A549 (cell line): ENCODE measurements around the gene TMEM250. TPM values are rescaled to one million over a fixed set of nuclear protein-coding genes. Genes with fewer than 3 reads are reported as not detected.
A peak's percentile ranks its signal among the peaks of the same experiment; 100 is the strongest.

Experiments
- ATAC-seq, 2 experiments: fragments of 200-7000 bp in 1 of 2; fragments of >200 bp in 1 of 2; cut with Nextera tagmentation in 1 of 2; cut with Tn5 transposase in 1 of 2; 3 replicates each; pipeline versions ENCODE4 v1.8.0 to v1.9.1; 2018 to 2020; ENCODE audit warnings: mild to moderate bottlenecking in 1 of 2, moderate library complexity in 1 of 2
- CTCF ChIA-PET: fragments of 300-600 bp; sonication (Branson Sonifier 250); formaldehyde crosslinking; extraction: SDS; loops from one replicate; lab custom pipeline; 2021; ENCODE audit warnings: antibody characterized with exemption, inconsistent platforms; lab: Yijun Ruan, JAX
- POLR2A ChIA-PET: fragments of 350-600 bp; formaldehyde crosslinking; extraction: SDS; loops from one replicate; lab custom pipeline; 2021; ENCODE audit warnings: antibody characterized with exemption, inconsistent platforms; lab: Yijun Ruan, JAX
- DNase-seq, 2 experiments: peaks; one replicate each; pipeline versions ENCODE4 v3.0.0 to v3.0.0-alpha.2; 2011 to 2016; ENCODE audit warnings: low read depth in 1 of 2, low spot score in 1 of 2
- FAIRE-seq: peaks from 2 replicates; lab custom pipeline; 2011; peaks lifted over from hg19 to GRCh38; lab: Jason Lieb, UNC
- H3K27ac ChIP-seq, 2 experiments: fragments of >200 bp; sonication (Bioruptor Twin); formaldehyde crosslinking; 3 replicates each; pipeline ENCODE4 v1.5.1; 2016 to 2017
- H3K4me1 ChIP-seq: fragments of >200 bp; sonication (Bioruptor Twin); formaldehyde crosslinking; 3 replicates; pipeline ENCODE4 v1.6.1; 2016
- H3K4me2 ChIP-seq: fragments of >200 bp; sonication (Bioruptor Twin); formaldehyde crosslinking; 3 replicates; pipeline ENCODE4 v1.6.1; 2016
- H3K4me3 ChIP-seq: fragments of >200 bp; sonication (Bioruptor Twin); formaldehyde crosslinking; 3 replicates; pipeline ENCODE4 v1.5.1; 2016
- H3K9me3 ChIP-seq: fragments of >200 bp; sonication (Bioruptor Twin); formaldehyde crosslinking; 3 replicates; pipeline ENCODE4 v1.6.1; 2016
- BCL3 ChIP-seq: fragments of >200 bp; sonication (Bioruptor Twin); formaldehyde crosslinking; IDR thresholded peaks from 3 replicates; pipeline ENCODE4 v1.6.1; 2016
- CBX8 ChIP-seq: fragments of 200-600 bp; sonication (generic); IDR thresholded peaks from 2 replicates; pipeline ENCODE4 v1.6.1; 2016
- CEBPB ChIP-seq, 2 experiments: fragments of >200 bp in 1 of 2; sonication (Bioruptor Twin) in 1 of 2; formaldehyde crosslinking in 1 of 2; IDR thresholded peaks; 2 replicates each; pipeline ENCODE4 v1.6.1; 2012 to 2016
- CTCF ChIP-seq: fragments of >200 bp; sonication (Bioruptor Twin); formaldehyde crosslinking; IDR thresholded peaks from 3 replicates; pipeline ENCODE4 v1.5.1; 2016
- EHF ChIP-seq: fragments of 250-450 bp; sonication (Bioruptor Pico); IDR thresholded peaks from 2 replicates; pipeline ENCODE4 v1.5.0; 2020; ENCODE audit warnings: mild to moderate bottlenecking
- EHMT2 ChIP-seq: fragments of 200-600 bp; sonication (generic); IDR thresholded peaks from 2 replicates; pipeline ENCODE4 v1.6.1; 2016; ENCODE audit warnings: antibody characterized with exemption, low read depth, mild to moderate bottlenecking, moderate library complexity
- FOSB ChIP-seq: fragments of 250-450 bp; sonication (Bioruptor Pico); IDR thresholded peaks from 2 replicates; pipeline ENCODE4 v1.5.0; 2020; ENCODE audit warnings: mild to moderate bottlenecking, moderate library complexity
- FOSL2 ChIP-seq, 2 experiments: fragments of 450-650 bp in 1 of 2; fragments of >200 bp in 1 of 2; sonication (Bioruptor Twin) in 1 of 2; formaldehyde crosslinking; IDR thresholded peaks; 2 replicates each; pipeline versions ENCODE4 v1.5.0 to v1.6.1; 2016 to 2020; ENCODE audit warnings: mild to moderate bottlenecking in 1 of 2, moderate library complexity in 1 of 2
- HDAC2 ChIP-seq: fragments of 200-600 bp; sonication (generic); IDR thresholded peaks from 2 replicates; pipeline ENCODE4 v1.6.1; 2016
- JUN ChIP-seq, 2 experiments: fragments of >200 bp; sonication (Bioruptor Twin); formaldehyde crosslinking; IDR thresholded peaks; 2 replicates in 1 of 2; 3 replicates in 1 of 2; pipeline ENCODE4 v1.6.1; 2016 to 2017
- JUNB ChIP-seq: fragments of >200 bp; sonication (Bioruptor Twin); formaldehyde crosslinking; IDR thresholded peaks from 2 replicates; pipeline ENCODE4 v1.6.1; 2016
- MAZ ChIP-seq: fragments of 150-350 bp; IDR thresholded peaks from 2 replicates; pipeline ENCODE4 v1.6.1; 2014; ENCODE audit warnings: antibody characterized with exemption, low read depth, low read length, borderline replicate concordance
- NPAS2 ChIP-seq: fragments of 250-450 bp; sonication (Bioruptor Pico); IDR thresholded peaks from 2 replicates; pipeline ENCODE4 v1.8.0; 2022; ENCODE audit warnings: mild to moderate bottlenecking, moderate library complexity, borderline replicate concordance
- PHF8 ChIP-seq: fragments of 200-600 bp; sonication (generic); IDR thresholded peaks from 2 replicates; pipeline ENCODE4 v1.6.1; 2016; ENCODE audit warnings: low read depth, mild to moderate bottlenecking, antibody characterized with exemption, moderate library complexity, borderline replicate concordance
- POLR2A ChIP-seq: IDR thresholded peaks from 2 replicates; pipeline ENCODE4 v1.6.1; 2012; ENCODE audit warnings: mild to moderate bottlenecking, low read length
- POLR2AphosphoS2 ChIP-seq: conservative IDR thresholded peaks from 2 replicates; pipeline ENCODE4 v1.6.1; 2012; ENCODE audit warnings: low read length, improper control_type of control experiment, inconsistent platforms
- RCOR1 ChIP-seq: fragments of 150-350 bp; IDR thresholded peaks from 2 replicates; pipeline ENCODE4 v1.6.1; 2014; ENCODE audit warnings: antibody characterized with exemption, low read length, low read depth
- RNF2 ChIP-seq: fragments of 200-600 bp; sonication (generic); IDR thresholded peaks from 2 replicates; pipeline ENCODE4 v1.6.1; 2016; ENCODE audit warnings: low read depth, mild to moderate bottlenecking, antibody characterized with exemption, moderate library complexity, borderline replicate concordance
- SMC3 ChIP-seq: fragments of >200 bp; sonication (Bioruptor Twin); formaldehyde crosslinking; IDR thresholded peaks from 3 replicates; pipeline ENCODE4 v1.6.1; 2018; ENCODE audit warnings: inconsistent platforms
- TP53 ChIP-seq: fragments of 250-450 bp; sonication (Bioruptor Pico); IDR thresholded peaks from 2 replicates; pipeline ENCODE4 v1.5.0; 2021; ENCODE audit warnings: mild to moderate bottlenecking, moderate library complexity
- ZC3H11A ChIP-seq: fragments of 450-650 bp; IDR thresholded peaks from 2 replicates; pipeline ENCODE4 v1.6.1; 2014; ENCODE audit warnings: antibody characterized with exemption, mild to moderate bottlenecking
- ZFP36 ChIP-seq: fragments of 450-650 bp; IDR thresholded peaks from 2 replicates; pipeline ENCODE4 v1.6.1; 2014; ENCODE audit warnings: borderline replicate concordance; ENCODE audit not compliant: partially characterized antibody
- whole genome bisulfite sequencing: methylation state at CpG from one replicate; pipeline ENCODE4 v1.1.6; 2017; ENCODE audit errors: missing lambda C conversion rate; 5-methylcytosine and 5-hydroxymethylcytosine counted together
- polyA plus RNA-seq, 4 experiments: library from polyadenylated mRNA; depleted of rRNA in 3 of 4; stranded (reverse); fragments of >200 nt; fragmentation: RNase III in 1 of 4; extraction: RNeasy Plus Mini Kit Qiagen cat#74134 plus additional on column Dnase treatment in 1 of 4; gene quantifications; 2 replicates in 3 of 4; 3 replicates in 1 of 4; pipeline ENCODE4 v1.2.3, GENCODE V29; 2011 to 2017
- TF ChIP-seq, protein P1 (sequence below): IDR thresholded peaks from 2 replicates; pipeline ENCODE4 v1.6.1; 2012
- TF ChIP-seq, protein P2 (sequence below): fragments of 200-600 bp; sonication (generic); IDR thresholded peaks from 2 replicates; pipeline ENCODE4 v1.6.1; 2016; ENCODE audit warnings: antibody characterized with exemption, mild to moderate bottlenecking, moderate library complexity
- TF ChIP-seq, protein P3 (sequence below): IDR thresholded peaks from 2 replicates; pipeline ENCODE4 v1.6.1; 2012; ENCODE audit warnings: low read depth, borderline replicate concordance

Gene TMEM250
- polyA plus RNA-seq, 2 of the 4 experiments (the other 2 are of a cell fraction): 13.0 to 35.2 TPM

- no peak for DNase-seq
- POLR2A ChIA-PET: no interaction called here
- CTCF ChIA-PET: interaction anchor here (0.6 kb wide), 1 partner anchor 116 kb away, joined by 3 read pairs; no protein-coding TSS in a partner anchor
- 5% methylated on average over 1 of the region's 1 CpG for WGBS
- Histone ChIP-seq H3K4me3 (no peak overlapping the region), H3K27ac (no peak overlapping the region), H3K4me2 (no peak overlapping the region), H3K9me3 (peaks cover 10% of the 10 kb centered on the region; the same call in 1 of the 3 replicates), H3K4me1 (no peaks in the 10 kb centered on the region)
- FAIRE-seq: no peak
- ATAC-seq: no peak
- TF ChIP-seq JUNB (no peak), TP53 (CRISPR knock-in tag) (no peak), EHF (CRISPR knock-in tag) (no peak), POLR2A (no peak), SMC3 (no peak), FOSL2 (IDR thresholded peaks at IDR 0.05) (no peak), FOSL2 (CRISPR knock-in tag; IDR thresholded peaks at IDR 0.05) (no peak), RCOR1 (no peak), RNF2 (no peak), CEBPB (IDR thresholded peaks at IDR 0.05) (no peak), MAZ (no peak), EHMT2 (no peak), FOSB (CRISPR knock-in tag) (no peak), PHF8 (no peak), CTCF (no peak)
- TF ChIP-seq, protein P1, sequence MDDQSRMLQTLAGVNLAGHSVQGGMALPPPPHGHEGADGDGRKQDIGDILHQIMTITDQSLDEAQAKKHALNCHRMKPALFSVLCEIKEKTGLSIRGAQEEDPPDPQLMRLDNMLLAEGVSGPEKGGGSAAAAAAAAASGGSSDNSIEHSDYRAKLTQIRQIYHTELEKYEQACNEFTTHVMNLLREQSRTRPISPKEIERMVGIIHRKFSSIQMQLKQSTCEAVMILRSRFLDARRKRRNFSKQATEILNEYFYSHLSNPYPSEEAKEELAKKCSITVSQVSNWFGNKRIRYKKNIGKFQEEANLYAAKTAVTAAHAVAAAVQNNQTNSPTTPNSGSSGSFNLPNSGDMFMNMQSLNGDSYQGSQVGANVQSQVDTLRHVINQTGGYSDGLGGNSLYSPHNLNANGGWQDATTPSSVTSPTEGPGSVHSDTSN: no peak
- TF ChIP-seq, protein P2, sequence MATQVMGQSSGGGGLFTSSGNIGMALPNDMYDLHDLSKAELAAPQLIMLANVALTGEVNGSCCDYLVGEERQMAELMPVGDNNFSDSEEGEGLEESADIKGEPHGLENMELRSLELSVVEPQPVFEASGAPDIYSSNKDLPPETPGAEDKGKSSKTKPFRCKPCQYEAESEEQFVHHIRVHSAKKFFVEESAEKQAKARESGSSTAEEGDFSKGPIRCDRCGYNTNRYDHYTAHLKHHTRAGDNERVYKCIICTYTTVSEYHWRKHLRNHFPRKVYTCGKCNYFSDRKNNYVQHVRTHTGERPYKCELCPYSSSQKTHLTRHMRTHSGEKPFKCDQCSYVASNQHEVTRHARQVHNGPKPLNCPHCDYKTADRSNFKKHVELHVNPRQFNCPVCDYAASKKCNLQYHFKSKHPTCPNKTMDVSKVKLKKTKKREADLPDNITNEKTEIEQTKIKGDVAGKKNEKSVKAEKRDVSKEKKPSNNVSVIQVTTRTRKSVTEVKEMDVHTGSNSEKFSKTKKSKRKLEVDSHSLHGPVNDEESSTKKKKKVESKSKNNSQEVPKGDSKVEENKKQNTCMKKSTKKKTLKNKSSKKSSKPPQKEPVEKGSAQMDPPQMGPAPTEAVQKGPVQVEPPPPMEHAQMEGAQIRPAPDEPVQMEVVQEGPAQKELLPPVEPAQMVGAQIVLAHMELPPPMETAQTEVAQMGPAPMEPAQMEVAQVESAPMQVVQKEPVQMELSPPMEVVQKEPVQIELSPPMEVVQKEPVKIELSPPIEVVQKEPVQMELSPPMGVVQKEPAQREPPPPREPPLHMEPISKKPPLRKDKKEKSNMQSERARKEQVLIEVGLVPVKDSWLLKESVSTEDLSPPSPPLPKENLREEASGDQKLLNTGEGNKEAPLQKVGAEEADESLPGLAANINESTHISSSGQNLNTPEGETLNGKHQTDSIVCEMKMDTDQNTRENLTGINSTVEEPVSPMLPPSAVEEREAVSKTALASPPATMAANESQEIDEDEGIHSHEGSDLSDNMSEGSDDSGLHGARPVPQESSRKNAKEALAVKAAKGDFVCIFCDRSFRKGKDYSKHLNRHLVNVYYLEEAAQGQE: no peak
These were observed 44.7 kb upstream of the TMEM250 start for GRCh38 chr9:136163248-136163850.

DNA sequence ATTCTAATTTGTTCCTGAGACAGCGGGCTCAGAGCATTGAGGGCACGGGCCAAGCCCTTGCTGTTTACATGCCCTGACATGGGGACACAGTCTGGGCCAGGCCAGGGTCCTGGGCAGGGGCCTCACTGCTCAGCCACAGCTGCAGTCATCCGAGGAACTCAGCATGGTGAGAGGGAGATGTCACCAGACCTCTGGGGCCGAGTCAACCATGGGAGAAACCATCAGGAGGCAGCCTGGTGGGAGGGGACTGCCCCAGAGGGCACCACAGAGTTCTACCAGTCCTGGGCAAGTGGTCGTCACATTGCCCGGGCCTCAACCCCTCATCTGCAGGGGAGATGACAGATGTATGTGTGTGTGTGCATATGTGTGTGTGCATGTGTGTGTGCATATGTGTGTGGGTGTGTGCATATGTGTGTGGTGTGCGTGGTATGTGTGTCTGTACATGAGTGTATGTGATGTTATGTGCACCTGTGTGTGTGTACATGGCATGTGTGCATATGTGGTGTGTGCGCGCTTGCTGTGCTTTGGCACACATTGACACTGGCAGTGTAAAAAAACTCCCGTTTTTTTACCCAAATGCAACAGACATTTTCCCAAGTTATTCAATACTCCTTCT, 42.4 kb upstream of the TMEM250 start:
- 60% methylated on average over 10 of the region's 10 CpGs for WGBS
- Histone ChIP-seq H3K9me3 (peaks cover 7% of the 10 kb centered on the region; the same call in 1 of the 3 replicates), H3K4me3 (no peak overlapping the region), H3K27ac (no peak overlapping the region), H3K4me2 (no peak overlapping the region), H3K4me1 (no peaks in the 10 kb centered on the region)
- CTCF ChIA-PET: interaction anchor here (1.3 to 2.7 kb wide), 2 partner anchors 10 to 21 kb away, joined by 3 to 10 read pairs; no protein-coding TSS in a partner anchor
- FAIRE-seq (no peak), ATAC-seq (0 out of 6 replicates have a peak, but pooled peaks of 1 of the 2 experiments have one; percentile 26), DNase-seq (no peak)
- POLR2A ChIA-PET: no interaction called here
- TF ChIP-seq JUN (IDR thresholded peaks at IDR 0.05) (no peak), POLR2AphosphoS2 (no peak), CBX8 (no peak), CTCF (no peak), ZFP36 (no peak), FOSL2 (IDR thresholded peaks at IDR 0.05) (no peak), FOSL2 (CRISPR knock-in tag; IDR thresholded peaks at IDR 0.05) (no peak), ZC3H11A (no peak), BCL3 (no peak), HDAC2 (no peak), SMC3 (no peak), EHF (CRISPR knock-in tag) (no peak), NPAS2 (CRISPR knock-in tag) (no peak)
- TF ChIP-seq, protein P3, sequence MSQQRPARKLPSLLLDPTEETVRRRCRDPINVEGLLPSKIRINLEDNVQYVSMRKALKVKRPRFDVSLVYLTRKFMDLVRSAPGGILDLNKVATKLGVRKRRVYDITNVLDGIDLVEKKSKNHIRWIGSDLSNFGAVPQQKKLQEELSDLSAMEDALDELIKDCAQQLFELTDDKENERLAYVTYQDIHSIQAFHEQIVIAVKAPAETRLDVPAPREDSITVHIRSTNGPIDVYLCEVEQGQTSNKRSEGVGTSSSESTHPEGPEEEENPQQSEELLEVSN: no peak
